Neural cell (in vitro differentiated cells): Measurements from ENCODE around the gene APPBP2. TPM values are rescaled to one million over a fixed set of nuclear protein-coding genes. Genes with fewer than 3 reads are reported as not detected.

Experiments
- H2AFZ ChIP-seq: fragments of 200-600, 300-800 bp; sonication (generic), shearing (Covaris generic); 2 replicates; pipeline ENCODE4 v1.6.0; 2014; ENCODE audit warnings: low read depth, mild to moderate bottlenecking, antibody characterized with exemption, low read length, moderate library complexity
- H3F3A ChIP-seq: fragments of 200-600 bp; shearing (Covaris generic); 2 replicates; pipeline ENCODE4 v1.6.1; 2016; ENCODE audit warnings: mild to moderate bottlenecking, moderate library complexity, mixed read lengths, antibody characterized with exemption, low read length; ENCODE audit not compliant: insufficient read depth, poor library complexity, severe bottlenecking
- H3K27ac ChIP-seq: fragments of 200-600, 300-800 bp; sonication (generic), shearing (Covaris generic); 2 replicates; pipeline ENCODE4 v1.5.1; 2014; ENCODE audit warnings: mild to moderate bottlenecking, low read length, moderate library complexity
- H3K27me3 ChIP-seq: fragments of 300-800, 200-600 bp; sonication (generic), shearing (Covaris generic); 2 replicates; pipeline ENCODE4 v1.6.0; 2014; ENCODE audit warnings: mild to moderate bottlenecking, low read depth, low read length, moderate library complexity; ENCODE audit not compliant: insufficient read depth
- H3K36me3 ChIP-seq: fragments of 300-800, 200-600 bp; sonication (generic), shearing (Covaris generic); 2 replicates; pipeline ENCODE4 v1.5.1; 2014; ENCODE audit warnings: mild to moderate bottlenecking, antibody characterized with exemption, low read length, moderate library complexity; ENCODE audit not compliant: insufficient read depth
- H3K4me2 ChIP-seq: fragments of 300-800, 200-600 bp; sonication (generic), shearing (Covaris generic); 2 replicates; pipeline ENCODE4 v1.6.0; 2014; ENCODE audit warnings: mild to moderate bottlenecking, low read length
- H3K4me3 ChIP-seq: fragments of 300-800, 200-600 bp; sonication (generic), shearing (Covaris generic); 2 replicates; pipeline ENCODE4 v1.5.1; 2014; ENCODE audit warnings: mild to moderate bottlenecking, low read length, moderate library complexity
- H3K79me2 ChIP-seq: fragments of 200-600 bp; shearing (Covaris generic); replicated peaks from 2 replicates; pipeline ENCODE4 v1.6.0; 2014; ENCODE audit warnings: mild to moderate bottlenecking, low read length, moderate library complexity; ENCODE audit not compliant: insufficient read depth
- H3K9ac ChIP-seq: fragments of 300-800, 200-600 bp; sonication (generic), shearing (Covaris generic); 2 replicates; pipeline ENCODE4 v1.6.1; 2016; ENCODE audit warnings: mild to moderate bottlenecking, low read length, mixed read lengths
- H3K9me2 ChIP-seq: fragments of 200-600 bp; shearing (Covaris generic); 2 replicates; pipeline ENCODE4 v1.6.1; 2016; ENCODE audit warnings: mild to moderate bottlenecking, low read length, mixed read lengths; ENCODE audit not compliant: insufficient read depth
- H3K9me3 ChIP-seq: fragments of 200-600, 300-800 bp; sonication (generic), shearing (Covaris generic); 2 replicates; pipeline ENCODE4 v1.6.1; 2016; ENCODE audit warnings: mild to moderate bottlenecking, mixed run types, low read length, moderate library complexity, mixed read lengths
- H4K20me1 ChIP-seq: fragments of 200-600 bp; shearing (Covaris generic); 2 replicates; pipeline ENCODE4 v1.6.1; 2016; ENCODE audit warnings: mild to moderate bottlenecking, mixed run types; ENCODE audit not compliant: insufficient read depth
- EP300 ChIP-seq: fragments of 450-650 bp; conservative IDR thresholded peaks from 2 replicates; pipeline ENCODE4 v1.6.1; 2014; ENCODE audit warnings: antibody characterized with exemption, mild to moderate bottlenecking, moderate library complexity; ENCODE audit not compliant: poor library complexity, severe bottlenecking
- EZH2 ChIP-seq: fragments of 200-600, 300-800 bp; shearing (Covaris generic), sonication (generic); IDR thresholded peaks from 2 replicates; pipeline ENCODE4 v1.6.1; 2014; ENCODE audit warnings: antibody characterized with exemption, low read length, borderline replicate concordance, mild to moderate bottlenecking; ENCODE audit not compliant: insufficient read depth, poor library complexity, severe bottlenecking
- MXI1 ChIP-seq: fragments of 450-650 bp; conservative IDR thresholded peaks from 2 replicates; pipeline ENCODE4 v1.6.1; 2014; ENCODE audit warnings: antibody characterized with exemption, mild to moderate bottlenecking; ENCODE audit not compliant: poor library complexity, severe bottlenecking
- POLR2AphosphoS5 ChIP-seq: IDR thresholded peaks from 2 replicates; pipeline ENCODE4 v1.6.1; 2012
- RAD21 ChIP-seq: fragments of 450-650 bp; conservative IDR thresholded peaks from 2 replicates; pipeline ENCODE4 v1.6.1; 2014; ENCODE audit warnings: antibody characterized with exemption, mild to moderate bottlenecking, moderate library complexity
- SMC3 ChIP-seq: fragments of 450-650 bp; conservative IDR thresholded peaks from 2 replicates; pipeline ENCODE4 v1.6.1; 2014; ENCODE audit warnings: antibody characterized with exemption, mild to moderate bottlenecking, moderate library complexity; ENCODE audit not compliant: poor library complexity
- TAF1 ChIP-seq: IDR thresholded peaks from 2 replicates; pipeline ENCODE4 v1.6.1; 2012; ENCODE audit warnings: low read depth
- polyA plus RNA-seq: library from polyadenylated mRNA; depleted of rRNA; stranded (reverse); fragments of >200 nt; gene quantifications from 2 replicates; pipeline ENCODE4 v1.2.3, GENCODE V29; 2014
- small RNA-seq, 3 experiments: library from RNA; depleted of rRNA; stranded (forward); fragments of <200 nt; gene quantifications; one replicate each; pipeline ENCODE3, GENCODE V24; 2012
- TF ChIP-seq, protein P1 (sequence below): IDR thresholded peaks from 2 replicates; pipeline ENCODE4 v1.6.1; 2012; ENCODE audit warnings: borderline replicate concordance
- TF ChIP-seq, protein P2 (sequence below): fragments of 450-650 bp; IDR thresholded peaks from 2 replicates; pipeline ENCODE4 v1.5.1; 2014; ENCODE audit warnings: antibody characterized with exemption, mild to moderate bottlenecking, moderate library complexity; ENCODE audit not compliant: poor library complexity, severe bottlenecking

The APPBP2 gene
- polyA plus RNA-seq, 1 donor from 2014 or later: 40.4 TPM

DNA sequence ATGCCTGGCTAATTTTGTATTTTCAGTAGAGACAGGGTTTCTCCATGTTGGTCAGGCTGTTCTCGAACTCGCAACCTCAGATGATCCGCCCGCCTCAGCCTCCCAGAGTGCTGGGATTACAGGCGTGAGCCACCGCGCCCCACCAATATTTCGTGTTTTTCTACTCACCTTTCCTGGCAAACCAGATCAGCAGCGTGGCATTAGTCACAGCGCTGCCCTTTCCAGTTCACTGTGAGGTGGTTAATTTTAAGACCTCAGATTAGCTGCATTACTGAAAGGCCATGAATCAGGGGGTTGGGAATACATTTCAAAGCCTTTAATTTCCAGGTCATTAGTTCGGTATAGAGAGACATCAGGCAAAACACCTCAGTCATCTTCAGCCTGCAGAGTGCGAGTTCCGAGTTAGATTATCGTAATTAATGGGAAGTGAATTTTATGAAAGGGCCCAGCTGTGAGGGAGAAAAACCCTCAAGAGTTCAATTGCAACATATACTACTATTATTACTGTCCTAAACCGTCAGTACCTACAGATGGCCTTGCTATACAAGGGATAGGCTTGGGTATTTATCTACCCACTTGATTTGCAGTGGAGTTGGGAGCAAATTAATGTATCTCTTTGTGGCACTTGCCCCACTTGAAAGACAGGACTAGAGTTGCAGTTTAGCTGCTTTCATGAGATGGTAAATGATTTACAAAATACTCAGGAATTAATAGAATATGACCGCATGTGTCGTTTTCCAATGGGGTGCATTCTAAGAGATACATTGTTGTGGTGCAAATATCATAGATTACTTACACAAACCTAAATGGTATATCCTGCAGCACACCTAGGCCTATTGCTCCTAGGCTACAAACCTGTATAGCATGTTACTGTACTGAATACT is 132.0 kb downstream of the APPBP2 start:
- H4K20me1 ChIP-seq: no peaks in the 10 kb centered on the region

More for the DNA sequence above, 132.0 kb downstream of the APPBP2 start:
- no peak overlapping the region for H3K27ac ChIP-seq
- H3K36me3 ChIP-seq: no peaks in the 10 kb centered on the region
- peaks cover 20% of the 10 kb centered on the region for H3K79me2 ChIP-seq
- TF ChIP-seq TAF1 (no peak), POLR2AphosphoS5 (no peak), SMC3 (no peak), EP300 (no peak), RAD21 (no peak), EZH2 (no peak), MXI1 (no peak)
- TF ChIP-seq, protein P1, sequence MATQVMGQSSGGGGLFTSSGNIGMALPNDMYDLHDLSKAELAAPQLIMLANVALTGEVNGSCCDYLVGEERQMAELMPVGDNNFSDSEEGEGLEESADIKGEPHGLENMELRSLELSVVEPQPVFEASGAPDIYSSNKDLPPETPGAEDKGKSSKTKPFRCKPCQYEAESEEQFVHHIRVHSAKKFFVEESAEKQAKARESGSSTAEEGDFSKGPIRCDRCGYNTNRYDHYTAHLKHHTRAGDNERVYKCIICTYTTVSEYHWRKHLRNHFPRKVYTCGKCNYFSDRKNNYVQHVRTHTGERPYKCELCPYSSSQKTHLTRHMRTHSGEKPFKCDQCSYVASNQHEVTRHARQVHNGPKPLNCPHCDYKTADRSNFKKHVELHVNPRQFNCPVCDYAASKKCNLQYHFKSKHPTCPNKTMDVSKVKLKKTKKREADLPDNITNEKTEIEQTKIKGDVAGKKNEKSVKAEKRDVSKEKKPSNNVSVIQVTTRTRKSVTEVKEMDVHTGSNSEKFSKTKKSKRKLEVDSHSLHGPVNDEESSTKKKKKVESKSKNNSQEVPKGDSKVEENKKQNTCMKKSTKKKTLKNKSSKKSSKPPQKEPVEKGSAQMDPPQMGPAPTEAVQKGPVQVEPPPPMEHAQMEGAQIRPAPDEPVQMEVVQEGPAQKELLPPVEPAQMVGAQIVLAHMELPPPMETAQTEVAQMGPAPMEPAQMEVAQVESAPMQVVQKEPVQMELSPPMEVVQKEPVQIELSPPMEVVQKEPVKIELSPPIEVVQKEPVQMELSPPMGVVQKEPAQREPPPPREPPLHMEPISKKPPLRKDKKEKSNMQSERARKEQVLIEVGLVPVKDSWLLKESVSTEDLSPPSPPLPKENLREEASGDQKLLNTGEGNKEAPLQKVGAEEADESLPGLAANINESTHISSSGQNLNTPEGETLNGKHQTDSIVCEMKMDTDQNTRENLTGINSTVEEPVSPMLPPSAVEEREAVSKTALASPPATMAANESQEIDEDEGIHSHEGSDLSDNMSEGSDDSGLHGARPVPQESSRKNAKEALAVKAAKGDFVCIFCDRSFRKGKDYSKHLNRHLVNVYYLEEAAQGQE: no peak
- TF ChIP-seq, protein P2, sequence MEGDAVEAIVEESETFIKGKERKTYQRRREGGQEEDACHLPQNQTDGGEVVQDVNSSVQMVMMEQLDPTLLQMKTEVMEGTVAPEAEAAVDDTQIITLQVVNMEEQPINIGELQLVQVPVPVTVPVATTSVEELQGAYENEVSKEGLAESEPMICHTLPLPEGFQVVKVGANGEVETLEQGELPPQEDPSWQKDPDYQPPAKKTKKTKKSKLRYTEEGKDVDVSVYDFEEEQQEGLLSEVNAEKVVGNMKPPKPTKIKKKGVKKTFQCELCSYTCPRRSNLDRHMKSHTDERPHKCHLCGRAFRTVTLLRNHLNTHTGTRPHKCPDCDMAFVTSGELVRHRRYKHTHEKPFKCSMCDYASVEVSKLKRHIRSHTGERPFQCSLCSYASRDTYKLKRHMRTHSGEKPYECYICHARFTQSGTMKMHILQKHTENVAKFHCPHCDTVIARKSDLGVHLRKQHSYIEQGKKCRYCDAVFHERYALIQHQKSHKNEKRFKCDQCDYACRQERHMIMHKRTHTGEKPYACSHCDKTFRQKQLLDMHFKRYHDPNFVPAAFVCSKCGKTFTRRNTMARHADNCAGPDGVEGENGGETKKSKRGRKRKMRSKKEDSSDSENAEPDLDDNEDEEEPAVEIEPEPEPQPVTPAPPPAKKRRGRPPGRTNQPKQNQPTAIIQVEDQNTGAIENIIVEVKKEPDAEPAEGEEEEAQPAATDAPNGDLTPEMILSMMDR: no peak
- H3F3A ChIP-seq: peaks cover 6% of the 10 kb centered on the region
- H2AFZ ChIP-seq: no peak overlapping the region
- no peaks in the 10 kb centered on the region for H3K9me2 ChIP-seq
- H3K4me2 ChIP-seq: no peak overlapping the region
- H3K9me3 ChIP-seq: no peaks in the 10 kb centered on the region
- no peak overlapping the region for H3K9ac ChIP-seq
- no peaks in the 10 kb centered on the region for H3K27me3 ChIP-seq
- no peak overlapping the region for H3K4me3 ChIP-seq

Small RNAs within 50 kb of the gene (small RNA-seq; reads per million reads assigned to genes)
- gene AC011921.2: 0 reads per million in 3 experiments

Other genes with a start within 250 kb of the APPBP2 start
- 25.7 and 27.7 TPM in 2 replicates for gene USP32, start 134.1 kb downstream of the APPBP2 start, polyA plus RNA-seq
- not detected in 2 replicates for gene CHCT1, start 103.8 kb downstream of the APPBP2 start, polyA plus RNA-seq
- 14.7 and 16.7 TPM in 2 replicates for gene PPM1D, start 74.0 kb upstream of the APPBP2 start, polyA plus RNA-seq
- gene BCAS3, start 151.6 kb upstream of the APPBP2 start, polyA plus RNA-seq: 17.2 and 21.6 TPM in 2 replicates